Stimulated activated CD8-positive, alpha-beta memory T cell treated with anti-CD3 and anti-CD28 coated beads, Interleukin-15, amount 100 ng/mL, for 1 hour (primary cell): ENCODE measurements around the gene KMT2B.

Experiments
- DNase-seq: peaks from one replicate; pipeline ENCODE4 v3.0.0-alpha.2; 2020; ENCODE audit warnings: low read depth

Gene KMT2B

DNA sequence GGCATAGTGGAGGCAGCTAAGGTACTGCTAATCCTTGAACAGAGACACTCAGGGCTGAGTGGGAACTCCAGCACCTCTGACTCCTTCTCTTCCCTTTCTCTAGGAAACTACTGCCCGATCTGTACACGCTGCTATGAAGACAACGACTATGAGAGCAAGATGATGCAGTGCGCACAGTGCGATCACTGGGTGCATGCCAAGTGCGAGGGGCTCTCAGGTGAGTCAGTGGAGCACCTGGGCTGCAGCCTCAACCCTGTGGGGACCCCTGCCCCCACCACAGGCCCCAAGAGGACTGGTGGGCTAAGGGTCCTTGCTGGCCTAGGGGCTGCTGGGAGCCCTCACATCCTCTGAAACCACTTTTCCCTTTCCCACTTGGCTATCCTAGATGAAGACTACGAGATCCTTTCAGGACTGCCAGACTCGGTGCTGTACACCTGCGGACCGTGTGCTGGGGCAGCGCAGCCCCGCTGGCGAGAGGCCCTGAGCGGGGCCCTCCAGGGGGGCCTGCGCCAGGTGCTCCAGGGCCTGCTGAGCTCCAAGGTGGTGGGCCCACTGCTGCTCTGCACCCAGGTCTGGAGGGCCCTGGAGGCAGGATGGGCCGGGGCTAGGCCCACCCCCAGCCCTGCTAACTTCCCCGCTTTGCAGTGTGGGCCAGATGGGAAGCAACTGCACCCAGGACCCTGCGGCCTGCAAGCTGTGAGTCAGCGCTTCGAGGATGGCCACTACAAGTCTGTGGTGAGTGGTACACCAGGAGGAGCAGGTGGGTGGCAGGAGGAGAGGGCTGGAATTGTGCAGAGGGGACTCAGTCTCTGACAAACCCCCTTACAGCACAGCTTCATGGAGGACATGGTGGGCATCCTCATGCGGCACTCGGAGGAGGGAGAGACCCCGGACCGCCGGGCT is 9.5 kb downstream of the KMT2B start:
- DNase-seq, result no peak

DNA sequence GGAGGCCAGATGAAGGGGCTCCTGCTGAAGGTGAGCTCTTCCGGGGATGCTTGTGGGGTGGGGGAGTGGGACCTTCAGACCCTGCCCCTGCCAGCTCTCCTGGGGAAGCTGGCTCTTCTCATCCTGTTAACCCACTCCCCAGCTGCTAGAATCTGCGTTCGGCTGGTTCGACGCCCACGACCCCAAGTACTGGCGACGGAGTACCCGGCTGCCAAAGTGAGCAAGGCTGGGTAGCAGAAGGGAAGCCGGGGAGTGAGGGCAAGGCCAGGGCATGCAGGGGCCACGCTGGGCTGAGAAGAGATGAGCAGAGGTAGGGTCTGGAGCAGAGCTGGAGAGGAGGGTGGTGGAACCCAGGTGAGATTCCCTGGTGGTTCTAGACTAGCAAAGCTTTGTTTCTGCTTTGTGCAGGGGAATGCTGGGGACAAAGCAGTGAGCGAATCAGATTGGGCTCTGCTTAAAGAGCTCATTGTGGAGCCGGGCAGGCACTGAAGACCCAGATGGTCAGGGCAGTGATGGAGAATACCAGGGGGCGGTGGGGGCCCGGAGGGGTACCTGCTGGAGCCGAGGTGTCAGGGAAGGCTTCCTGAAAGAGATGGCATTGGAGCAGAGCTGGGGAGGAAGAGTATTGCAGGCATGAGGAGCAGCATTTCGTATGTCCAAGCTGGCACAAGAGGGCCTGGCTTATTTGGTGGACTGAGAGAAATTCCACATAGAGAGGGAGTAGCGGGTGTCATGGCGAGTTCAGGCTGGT is 10.3 kb downstream of the KMT2B start:
- no peak for DNase-seq

DNA sequence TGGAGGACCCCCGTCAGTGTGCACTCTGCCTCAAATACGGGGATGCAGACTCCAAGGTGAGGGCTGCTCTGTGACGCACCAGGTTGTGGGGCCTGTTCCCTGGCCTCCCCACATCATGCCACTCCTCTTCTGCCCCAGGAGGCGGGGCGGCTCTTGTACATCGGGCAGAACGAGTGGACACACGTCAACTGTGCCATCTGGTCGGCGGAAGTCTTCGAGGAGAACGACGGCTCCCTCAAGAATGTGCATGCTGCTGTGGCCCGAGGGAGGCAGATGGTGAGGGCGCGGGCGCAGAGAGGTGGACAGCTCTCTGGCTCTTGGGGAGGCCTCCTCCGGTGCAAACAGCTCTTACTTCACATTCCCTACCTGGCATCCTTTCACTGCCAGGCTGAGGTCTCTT is 11.2 kb downstream of the KMT2B start:
- no peak for DNase-seq

DNA sequence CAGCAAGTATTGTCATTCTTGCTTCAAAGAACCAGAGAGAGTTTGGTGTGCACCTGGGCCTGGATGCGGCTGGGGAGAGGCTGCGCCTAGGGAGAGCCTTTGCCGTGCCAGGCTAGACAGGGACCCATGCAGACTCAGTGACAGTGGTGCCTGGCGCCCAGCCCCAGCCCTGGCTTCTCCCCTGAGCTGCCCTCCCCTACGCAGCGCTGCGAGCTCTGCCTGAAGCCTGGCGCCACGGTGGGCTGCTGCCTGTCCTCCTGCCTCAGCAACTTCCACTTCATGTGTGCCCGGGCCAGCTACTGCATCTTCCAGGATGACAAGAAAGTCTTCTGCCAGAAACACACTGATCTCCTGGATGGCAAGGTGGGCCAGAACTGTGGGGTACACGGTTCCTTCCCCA is 12.0 kb downstream of the KMT2B start:
- no peak for DNase-seq

DNA sequence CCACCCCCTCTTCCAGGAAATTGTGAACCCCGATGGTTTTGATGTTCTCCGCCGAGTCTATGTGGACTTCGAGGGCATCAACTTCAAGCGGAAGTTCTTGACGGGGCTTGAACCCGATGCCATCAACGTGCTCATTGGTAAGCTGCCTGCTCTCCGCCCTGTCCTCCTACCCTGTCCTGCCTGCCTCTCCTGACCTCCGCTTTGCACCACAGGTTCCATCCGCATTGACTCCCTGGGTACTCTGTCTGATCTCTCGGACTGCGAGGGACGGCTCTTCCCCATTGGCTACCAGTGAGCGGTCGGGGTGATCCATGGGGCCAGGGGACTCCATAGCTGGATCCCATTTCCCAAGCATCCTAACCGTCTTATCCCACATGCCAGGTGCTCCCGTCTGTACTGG is 12.5 kb downstream of the KMT2B start:
- no peak for DNase-seq

DNA sequence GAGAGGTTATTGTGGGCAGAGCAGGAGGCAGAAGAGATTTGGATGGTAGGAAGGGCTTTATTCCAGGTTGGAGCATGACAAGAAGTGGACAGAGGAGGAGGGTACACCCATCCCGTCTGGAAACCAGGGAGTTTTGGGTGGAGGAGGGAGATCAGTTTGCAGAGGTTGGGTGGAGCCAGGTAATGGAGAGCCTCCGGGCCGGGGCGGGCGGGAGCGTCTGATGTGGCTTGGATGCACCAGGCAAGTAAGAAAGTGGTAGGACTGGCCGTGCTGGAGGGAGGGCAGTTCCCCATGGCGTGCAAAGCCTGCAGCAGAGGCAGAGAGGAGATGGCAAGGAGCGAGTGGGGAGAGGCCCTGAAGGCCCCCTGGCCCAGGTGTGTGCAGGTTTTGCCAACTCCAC is 13.6 kb downstream of the KMT2B start:
- DNase-seq, result no peak

DNA sequence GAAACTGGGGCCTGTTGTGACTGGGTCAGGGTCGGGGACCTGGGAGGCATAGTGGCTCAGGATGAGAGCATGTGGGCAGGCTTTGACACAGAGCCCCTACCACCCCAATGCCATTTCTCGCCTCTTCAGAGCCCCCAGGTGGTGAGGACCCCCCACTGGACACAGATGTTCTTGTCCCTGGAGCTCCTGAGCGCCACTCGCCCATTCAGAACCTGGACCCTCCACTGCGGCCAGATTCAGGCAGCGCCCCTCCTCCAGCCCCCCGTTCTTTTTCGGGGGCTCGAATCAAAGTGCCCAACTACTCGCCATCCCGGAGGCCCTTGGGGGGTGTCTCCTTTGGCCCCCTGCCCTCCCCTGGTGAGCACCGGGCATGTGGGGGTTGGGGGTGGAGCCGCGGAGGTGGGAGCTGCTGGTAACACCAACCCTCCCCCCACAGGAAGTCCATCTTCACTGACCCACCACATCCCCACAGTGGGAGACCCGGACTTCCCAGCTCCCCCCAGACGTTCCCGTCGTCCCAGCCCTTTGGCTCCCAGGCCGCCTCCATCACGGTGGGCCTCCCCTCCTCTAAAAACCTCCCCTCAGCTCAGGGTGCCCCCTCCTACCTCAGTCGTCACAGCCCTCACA is 14.1 kb downstream of the KMT2B start:
- no peak for DNase-seq

DNA sequence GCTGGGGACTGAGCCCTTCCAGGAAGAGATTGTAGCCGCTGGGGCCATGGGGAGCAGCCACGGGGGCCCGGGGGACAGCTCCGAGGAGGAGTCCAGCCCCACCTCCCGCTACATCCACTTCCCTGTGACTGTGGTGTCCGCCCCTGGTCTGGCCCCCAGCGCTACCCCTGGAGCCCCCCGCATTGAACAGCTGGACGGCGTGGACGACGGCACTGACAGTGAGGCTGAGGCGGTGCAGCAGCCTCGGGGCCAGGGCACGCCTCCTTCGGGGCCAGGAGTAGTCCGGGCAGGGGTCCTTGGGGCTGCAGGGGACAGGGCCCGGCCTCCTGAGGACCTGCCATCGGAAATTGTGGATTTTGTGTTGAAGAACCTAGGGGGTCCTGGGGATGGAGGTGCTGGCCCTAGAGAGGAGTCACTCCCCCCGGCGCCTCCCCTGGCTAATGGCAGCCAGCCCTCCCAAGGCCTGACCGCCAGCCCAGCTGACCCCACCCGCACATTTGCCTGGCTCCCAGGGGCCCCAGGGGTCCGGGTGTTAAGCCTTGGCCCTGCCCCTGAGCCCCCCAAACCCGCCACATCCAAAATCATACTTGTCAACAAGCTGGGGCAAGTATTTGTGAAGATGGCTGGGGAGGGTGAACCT is 14.9 kb downstream of the KMT2B start:
- no peak for DNase-seq

DNA sequence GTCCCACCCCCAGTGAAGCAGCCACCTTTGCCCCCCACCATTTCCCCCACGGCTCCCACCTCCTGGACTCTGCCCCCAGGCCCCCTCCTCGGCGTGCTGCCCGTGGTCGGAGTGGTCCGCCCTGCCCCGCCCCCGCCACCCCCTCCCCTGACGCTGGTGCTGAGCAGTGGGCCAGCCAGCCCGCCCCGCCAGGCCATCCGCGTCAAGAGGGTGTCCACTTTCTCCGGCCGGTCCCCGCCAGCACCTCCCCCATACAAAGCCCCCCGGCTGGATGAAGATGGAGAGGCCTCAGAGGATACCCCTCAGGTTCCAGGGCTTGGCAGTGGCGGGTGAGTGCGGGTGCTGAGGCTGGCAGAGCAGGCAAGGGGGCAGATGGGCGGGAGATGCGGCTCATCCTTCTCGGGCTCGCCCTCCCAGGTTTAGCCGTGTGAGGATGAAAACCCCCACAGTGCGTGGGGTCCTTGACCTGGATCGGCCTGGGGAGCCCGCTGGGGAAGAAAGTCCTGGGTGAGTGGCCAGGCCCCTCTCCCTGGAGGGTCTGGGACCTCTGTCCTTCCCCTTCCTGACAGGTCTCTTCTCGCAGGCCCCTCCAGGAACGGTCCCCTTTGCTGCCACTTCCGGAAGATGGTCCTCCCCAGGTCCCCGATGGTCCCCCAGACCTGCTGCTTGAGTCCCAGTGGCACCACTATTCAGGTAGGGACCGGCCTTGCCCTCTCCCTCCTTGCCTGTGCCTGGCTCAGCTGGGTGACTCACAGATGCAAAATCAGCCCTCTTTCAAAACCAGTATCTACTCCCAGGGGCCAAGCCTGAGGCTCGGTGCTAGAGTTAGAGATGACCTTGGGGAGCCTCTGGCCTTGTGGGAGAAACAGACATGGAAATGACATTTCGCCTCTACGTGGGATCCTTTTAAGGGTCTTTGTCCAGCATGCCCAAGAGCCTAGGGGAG is 15.7 kb downstream of the KMT2B start:
- no peak for DNase-seq

DNA sequence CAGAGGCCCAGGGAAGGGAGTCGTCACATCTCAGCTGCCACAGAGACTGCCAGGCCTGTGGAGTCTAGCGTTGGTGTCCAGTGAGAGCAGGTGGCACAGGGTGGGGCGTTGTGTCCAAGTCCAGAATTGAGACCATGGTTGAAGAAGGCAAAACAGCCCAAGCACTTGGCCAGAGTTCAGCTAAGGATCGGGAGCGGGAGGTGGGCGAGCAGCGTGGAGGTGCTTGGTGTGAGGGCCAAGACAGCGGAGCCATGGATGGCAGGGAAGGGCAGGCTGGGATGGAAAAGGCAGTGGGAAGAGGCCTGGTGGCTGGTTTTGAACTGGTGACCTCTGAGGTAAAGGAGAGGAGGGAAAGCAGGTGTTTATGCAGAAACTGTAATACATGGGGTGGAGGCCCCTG is 16.5 kb downstream of the KMT2B start:
- DNase-seq, result no peak

DNA sequence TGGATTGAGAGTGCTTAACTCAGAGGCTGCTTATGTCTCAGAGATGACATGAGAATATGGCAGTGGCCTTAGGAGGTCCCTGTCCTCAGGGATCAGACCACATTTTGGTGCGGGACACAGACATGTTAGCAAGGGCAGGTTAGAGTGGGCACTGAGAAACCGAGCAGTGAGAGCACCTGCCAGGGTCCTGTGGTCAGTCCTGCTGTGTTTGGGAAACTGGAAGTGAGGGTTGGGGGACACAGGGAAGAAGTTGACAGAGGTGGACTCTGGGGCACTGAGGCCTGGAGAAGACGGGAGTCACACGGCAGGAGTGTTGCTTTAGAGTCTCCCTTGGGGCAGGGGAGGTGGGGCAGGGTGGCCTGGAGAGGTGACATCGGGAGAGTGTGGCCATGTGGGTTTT is 17.1 kb downstream of the KMT2B start:
- DNase-seq, result no peak

DNA sequence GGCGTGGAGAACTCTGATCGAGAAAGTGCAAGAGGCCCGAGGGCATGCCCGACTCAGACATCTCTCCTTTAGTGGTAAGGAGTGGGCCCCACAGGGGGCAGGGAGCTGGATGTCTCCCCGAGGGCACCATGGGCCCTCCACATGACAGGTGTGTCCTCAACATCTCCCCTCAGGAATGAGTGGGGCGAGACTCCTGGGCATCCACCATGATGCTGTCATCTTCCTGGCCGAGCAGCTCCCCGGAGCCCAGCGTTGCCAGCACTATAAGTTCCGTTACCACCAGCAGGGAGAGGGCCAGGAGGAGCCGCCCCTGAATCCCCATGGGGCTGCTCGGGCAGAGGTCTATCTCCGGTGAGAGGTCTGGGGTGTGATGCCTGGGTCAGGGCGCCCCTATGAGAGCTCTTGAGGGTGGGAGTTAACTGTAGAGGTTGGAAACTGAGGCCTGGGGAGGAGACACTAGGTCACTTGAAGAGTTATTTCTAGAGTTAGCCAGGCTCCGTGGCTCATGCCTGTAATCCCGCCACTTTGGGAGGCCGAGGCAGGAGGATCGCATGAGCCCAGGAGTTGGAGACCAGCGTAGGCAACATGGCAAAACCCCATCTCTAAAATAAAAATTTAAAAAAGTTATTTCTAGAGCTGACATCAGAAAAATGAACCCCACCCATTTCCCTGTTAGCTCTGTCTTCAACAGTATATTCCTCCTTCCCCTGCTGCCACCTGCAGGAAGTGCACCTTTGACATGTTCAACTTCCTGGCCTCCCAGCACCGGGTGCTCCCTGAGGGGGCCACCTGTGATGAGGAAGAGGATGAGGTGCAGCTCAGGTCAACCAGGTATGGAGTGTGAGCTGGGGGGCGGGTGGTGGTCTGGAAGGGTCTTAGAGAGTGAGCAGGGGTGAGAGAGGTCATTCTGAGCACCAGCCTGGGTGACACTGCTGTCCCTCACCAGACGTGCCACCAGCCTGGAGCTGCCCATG is 19.4 kb downstream of the KMT2B start:
- DNase-seq, result no peak

DNA sequence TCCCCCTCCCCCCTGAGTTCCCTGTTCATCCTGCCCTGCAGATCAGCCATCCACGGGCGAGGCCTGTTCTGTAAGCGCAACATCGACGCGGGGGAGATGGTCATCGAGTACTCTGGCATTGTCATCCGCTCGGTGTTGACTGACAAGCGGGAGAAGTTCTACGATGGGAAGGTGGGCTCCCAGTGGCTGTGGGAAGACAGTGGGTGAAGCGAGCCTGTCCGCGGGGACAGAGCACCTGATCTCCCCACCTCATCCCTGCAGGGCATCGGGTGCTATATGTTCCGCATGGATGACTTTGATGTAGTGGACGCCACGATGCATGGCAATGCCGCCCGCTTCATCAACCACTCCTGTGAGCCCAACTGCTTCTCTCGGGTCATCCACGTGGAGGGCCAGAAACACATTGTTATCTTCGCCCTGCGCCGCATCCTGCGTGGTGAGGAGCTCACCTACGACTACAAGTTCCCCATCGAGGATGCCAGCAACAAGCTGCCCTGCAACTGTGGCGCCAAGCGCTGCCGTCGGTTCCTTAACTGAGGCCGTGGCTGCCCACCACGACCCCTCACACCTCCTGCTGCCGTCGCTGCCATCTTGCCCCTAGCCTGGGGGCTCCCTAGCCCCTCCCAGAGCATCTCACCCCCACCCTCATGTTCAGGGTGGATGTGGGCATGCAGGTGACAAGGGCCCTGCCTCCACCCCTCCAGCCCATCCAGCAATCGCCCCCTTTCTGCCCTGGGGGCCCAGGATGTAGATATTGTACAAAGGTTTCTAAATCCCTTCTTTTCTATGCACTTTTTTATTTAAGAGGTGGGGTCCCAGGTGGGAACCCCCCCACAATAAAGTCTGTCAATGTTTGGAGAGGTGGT is 20.5 kb downstream of the KMT2B start:
- no peak for DNase-seq

DNA sequence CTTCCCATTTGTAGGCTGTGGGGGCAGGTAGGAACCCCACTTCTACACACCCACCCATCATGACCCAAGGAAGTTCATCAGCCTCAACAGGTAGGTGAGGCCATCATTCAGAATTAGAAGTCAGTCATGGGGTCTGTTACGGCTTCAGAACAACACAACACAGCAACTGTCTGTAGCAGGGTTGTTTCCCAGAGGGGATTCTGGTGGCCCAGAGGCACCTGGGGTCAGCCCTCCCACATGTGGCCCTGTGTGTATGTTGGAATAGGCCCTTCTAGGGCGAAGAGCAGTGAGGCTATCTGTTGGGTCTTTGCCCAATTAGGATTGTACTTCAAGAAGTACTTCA is 21.1 kb downstream of the KMT2B start:
- no peak for DNase-seq

DNA sequence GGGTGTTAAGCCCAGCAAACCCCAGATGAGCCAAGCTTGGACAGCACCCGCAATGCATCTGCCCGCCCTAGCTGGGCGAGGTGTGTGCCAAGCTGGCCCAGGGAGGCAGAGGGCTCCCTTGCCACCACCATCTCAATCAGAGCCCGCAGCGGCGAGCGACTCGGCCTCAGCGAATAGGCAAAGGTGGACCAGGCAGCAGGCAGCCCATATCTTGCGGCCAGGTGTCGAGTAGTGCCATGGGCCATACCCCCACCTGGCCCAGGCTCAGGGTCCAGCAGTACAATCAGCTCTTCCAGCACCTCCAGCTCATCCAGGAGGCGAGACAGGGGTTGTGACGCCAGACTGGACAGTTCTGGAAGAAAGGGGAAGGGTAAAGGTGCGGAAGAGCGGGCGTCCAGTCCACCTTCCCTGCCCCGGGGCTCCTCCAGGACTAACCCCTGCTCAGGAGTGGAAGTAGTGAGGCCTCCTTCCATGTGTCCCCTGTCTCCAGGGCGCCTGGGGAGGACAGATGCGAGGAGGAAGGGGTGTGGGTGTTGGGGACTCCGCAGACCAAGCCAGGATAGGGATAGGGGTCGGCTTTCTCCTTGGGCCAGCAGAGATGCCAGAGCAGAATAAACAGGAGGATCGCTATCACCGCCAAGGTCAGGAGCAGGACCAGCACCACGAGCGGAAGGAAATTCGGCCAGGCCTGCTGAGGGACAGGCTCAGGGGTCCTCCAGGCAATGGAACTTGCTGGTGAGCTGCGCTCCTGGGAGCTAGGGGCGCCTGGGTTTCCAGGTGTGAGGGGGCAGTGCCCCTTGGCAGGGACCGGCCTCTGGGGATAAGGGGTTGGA is 21.7 kb downstream of the KMT2B start:
- no peak for DNase-seq

DNA sequence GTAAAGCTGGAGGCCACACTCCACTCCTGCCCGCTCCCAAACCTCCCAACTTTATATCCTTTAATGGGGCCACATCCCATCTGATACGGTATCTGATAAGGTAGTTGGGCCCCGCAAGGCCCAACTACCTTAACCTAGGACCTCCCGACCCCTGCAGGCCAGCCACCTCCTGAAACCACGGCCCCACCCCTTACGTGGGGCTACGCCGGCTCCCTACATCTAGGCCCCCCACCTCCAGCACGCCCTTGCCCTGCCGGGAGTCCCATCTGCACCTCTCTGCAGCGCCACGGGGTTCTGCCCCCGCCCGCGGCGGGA is 22.3 kb downstream of the KMT2B start:
- DNase-seq, result no peak

DNA sequence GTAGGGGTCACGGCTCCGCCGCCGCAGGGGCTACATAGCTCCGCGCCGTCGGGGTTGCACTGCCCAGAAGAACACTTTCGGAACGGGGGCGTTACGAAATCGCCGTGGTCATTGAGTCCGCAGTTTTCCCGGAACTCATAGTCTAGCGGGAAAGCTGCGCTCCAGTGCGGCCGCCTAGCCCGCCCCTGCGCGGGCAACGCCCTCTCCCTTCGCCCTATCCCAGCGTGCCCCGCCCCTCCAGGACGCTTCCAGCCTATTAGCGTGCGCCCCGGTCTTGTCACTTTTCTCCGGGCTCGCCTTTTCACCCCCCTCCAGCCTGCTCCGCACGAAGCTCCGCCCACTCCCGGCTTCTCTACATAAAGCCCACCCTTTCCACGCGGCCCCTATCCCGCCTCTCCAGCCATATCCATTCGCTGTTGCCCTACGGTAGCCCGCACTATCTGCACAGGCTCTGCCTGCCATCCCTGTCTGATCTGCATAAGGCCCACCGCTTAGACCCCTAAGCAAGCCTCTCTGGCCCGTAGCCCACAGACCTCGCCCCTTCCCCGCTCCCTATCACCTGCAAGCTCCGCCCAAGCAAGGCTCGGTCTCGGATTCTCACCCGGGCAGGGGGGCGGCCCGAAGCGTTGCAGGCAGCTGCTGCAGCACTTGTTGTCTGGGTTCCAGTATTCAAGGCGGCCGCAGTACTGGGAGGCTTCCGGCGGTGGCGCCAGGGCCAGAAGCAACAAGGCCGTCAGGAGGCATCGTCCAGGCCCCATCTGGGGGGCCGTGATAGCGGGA is 22.8 kb downstream of the KMT2B start:
- DNase-seq, result peak; percentile 92

DNA sequence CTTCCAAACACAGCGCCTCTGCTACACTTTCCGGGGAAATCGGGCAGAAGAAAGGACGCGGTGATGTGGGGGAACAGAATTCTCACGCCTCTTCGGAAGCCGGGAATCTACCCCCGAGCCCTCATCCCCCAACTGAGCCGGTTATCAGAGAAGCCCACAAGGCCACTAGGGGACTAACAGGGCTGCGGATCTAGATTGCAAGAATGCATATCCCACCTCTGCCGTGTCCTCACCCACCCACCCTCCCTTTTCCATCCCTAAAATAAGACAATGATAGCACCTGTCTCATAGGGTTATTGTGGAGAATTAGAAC is 23.4 kb downstream of the KMT2B start:
- no peak for DNase-seq
